BLaER1 (cell line): Measurements from ENCODE around the gene MMP3.

Experiments
- H3K27ac ChIP-seq: shearing (Covaris generic); formaldehyde crosslinking; 2 replicates; pipeline ENCODE4 v1.8.1; 2022
- H3K27me3 ChIP-seq: shearing (Covaris generic); formaldehyde crosslinking; 2 replicates; pipeline ENCODE4 v1.8.1; 2022
- H3K36me3 ChIP-seq: shearing (Covaris generic); formaldehyde crosslinking; 2 replicates; pipeline ENCODE4 v1.8.1; 2022
- H3K4me1 ChIP-seq: shearing (Covaris generic); formaldehyde crosslinking; 2 replicates; pipeline ENCODE4 v1.8.1; 2022
- H3K4me2 ChIP-seq: shearing (Covaris generic); formaldehyde crosslinking; 2 replicates; pipeline ENCODE4 v1.8.1; 2022
- H3K4me3 ChIP-seq: shearing (Covaris generic); formaldehyde crosslinking; 2 replicates; pipeline ENCODE4 v1.8.1; 2022
- H3K9ac ChIP-seq: shearing (Covaris generic); formaldehyde crosslinking; 2 replicates; pipeline ENCODE4 v1.8.1; 2022
- H3K9me3 ChIP-seq: shearing (Covaris generic); formaldehyde crosslinking; 2 replicates; pipeline ENCODE4 v1.8.1; 2022
- H4K20me1 ChIP-seq: shearing (Covaris generic); formaldehyde crosslinking; 2 replicates; pipeline ENCODE4 v1.8.1; 2022
- Cebpa-rat ChIP-seq: shearing (Covaris generic); IDR thresholded peaks from 2 replicates; pipeline ENCODE4 v1.8.1; 2022

Gene MMP3

DNA sequence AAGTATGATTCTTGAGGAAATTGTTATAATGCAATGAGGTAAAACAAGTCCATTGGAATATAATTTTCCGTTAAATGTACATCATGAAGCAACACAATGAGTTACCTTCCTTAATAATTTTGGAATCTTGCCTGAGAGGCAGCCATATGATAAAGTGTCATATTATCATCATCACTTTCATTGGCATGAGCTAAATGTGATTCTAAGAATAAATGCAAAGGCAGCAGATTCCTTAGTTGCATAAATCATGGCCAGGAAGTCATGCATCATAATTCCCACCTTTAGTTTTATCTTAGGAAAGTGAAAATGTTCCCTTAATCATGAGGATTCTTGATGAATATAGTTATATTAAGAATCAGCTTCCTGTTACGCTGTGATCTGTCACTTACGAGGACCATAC is 31.2 kb downstream of the MMP3 start:
- no peak overlapping the region for H3K9ac ChIP-seq
- H4K20me1 ChIP-seq, result no peaks in the 10 kb centered on the region
- no peaks in the 10 kb centered on the region for H3K36me3 ChIP-seq
- H3K4me2 ChIP-seq, result no peak overlapping the region
- no peaks in the 10 kb centered on the region for H3K27me3 ChIP-seq
- TF ChIP-seq Cebpa-rat, result no peak
- H3K27ac ChIP-seq, result no peak overlapping the region
- no peaks in the 10 kb centered on the region for H3K4me1 ChIP-seq
- H3K4me3 ChIP-seq, result no peak overlapping the region
- peaks cover 8% of the 10 kb centered on the region; the same call in 1 of the 2 replicates for H3K9me3 ChIP-seq

DNA sequence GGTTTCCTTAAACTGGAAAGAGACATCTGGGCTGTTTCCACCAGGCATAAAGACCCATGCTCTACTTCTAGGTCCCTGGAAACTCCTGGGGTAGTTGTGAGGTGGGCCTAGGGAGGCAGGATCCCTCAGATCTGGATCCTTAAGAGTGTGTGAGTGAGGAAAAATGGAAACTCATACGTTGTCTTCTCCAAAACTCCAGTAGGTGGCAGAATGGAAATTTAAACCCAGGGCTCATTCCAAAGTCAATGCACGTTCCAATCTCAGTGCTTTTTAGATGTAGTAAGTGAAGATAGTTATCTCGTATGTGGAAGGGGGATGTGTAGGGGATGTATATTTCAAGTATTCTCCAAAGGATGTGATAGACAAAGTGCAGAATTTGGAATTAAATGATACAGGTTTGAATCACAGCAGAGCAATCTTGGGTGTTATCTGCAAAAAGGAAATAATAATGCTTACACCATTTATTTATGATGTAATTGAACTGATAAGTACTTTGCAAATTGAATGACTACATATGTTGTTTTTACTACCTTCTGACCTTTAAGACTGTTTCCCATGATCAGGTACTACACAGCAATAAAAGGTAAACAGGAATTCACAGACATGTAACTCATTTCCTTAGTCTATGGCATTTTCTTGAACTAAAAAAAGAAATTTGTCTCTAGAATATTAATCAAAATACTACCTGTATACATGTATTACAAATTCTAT is 32.3 kb downstream of the MMP3 start:
- no peak overlapping the region for H3K4me2 ChIP-seq
- no peak overlapping the region for H3K9ac ChIP-seq

DNA sequence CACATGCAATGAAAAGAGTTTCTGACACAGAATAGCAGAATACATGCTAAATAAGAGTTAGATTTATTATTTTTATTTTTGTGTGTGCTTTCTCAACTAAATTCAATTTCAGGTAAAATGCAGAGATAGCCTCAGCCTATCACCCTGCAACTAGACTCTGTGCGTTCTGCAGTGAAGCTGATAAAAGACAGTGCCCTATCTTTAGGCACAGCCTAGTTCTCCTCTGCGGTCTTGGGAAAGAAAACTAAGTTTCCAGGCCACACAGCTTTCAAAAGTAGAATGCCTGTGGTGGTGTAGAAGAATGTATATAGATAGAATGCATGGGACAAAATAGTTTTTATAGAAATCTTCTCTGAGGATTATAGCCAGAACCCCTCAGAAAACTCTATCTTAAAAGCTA is 33.4 kb downstream of the MMP3 start:
- Histone ChIP-seq H3K9ac (no peak overlapping the region), H3K4me2 (no peak overlapping the region), H3K27me3 (no peaks in the 10 kb centered on the region), H3K4me3 (no peak overlapping the region), H3K9me3 (peaks cover 8% of the 10 kb centered on the region; the same call in 1 of the 2 replicates), H3K27ac (no peak overlapping the region), H3K36me3 (no peaks in the 10 kb centered on the region), H3K4me1 (no peaks in the 10 kb centered on the region), H4K20me1 (no peaks in the 10 kb centered on the region)
- no peak for TF ChIP-seq Cebpa-rat

More for the DNA sequence above, 32.3 kb downstream of the MMP3 start:
- H3K4me1 ChIP-seq, result no peaks in the 10 kb centered on the region
- peaks cover 8% of the 10 kb centered on the region; the same call in 1 of the 2 replicates for H3K9me3 ChIP-seq
- H3K27ac ChIP-seq, result no peak overlapping the region
- H3K4me3 ChIP-seq, result no peak overlapping the region
- H3K27me3 ChIP-seq, result no peaks in the 10 kb centered on the region
- H4K20me1 ChIP-seq, result no peaks in the 10 kb centered on the region
- TF ChIP-seq Cebpa-rat, result no peak
- H3K36me3 ChIP-seq, result no peaks in the 10 kb centered on the region

DNA sequence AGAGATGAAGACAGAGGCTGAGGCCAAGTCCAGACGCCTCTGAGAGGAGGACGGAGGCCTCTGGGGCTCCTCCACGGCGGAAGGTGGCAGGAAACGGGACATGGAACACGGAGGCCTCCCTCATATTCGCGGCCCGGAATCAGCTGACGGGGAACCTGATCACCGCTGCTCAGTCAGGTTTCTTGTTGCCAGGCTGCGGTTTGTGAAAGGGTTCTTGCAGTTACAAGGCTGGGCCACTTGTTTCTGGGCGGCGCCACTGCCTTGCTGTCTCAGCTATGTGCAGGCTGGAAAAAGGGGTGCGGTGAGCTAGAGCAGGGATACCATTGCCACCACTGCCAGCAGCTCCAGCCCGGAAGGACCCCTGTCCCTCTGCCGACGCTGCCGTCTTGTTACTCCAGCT is 35.5 kb downstream of the MMP3 start:
- H3K4me1 ChIP-seq, result no peaks in the 10 kb centered on the region
- H3K36me3 ChIP-seq, result no peaks in the 10 kb centered on the region
- H3K9me3 ChIP-seq, result peaks cover 8% of the 10 kb centered on the region; the same call in 1 of the 2 replicates
- TF ChIP-seq Cebpa-rat, result no peak
- H3K27me3 ChIP-seq, result no peaks in the 10 kb centered on the region
- no peak overlapping the region for H3K4me3 ChIP-seq
- H3K4me2 ChIP-seq, result no peak overlapping the region
- no peak overlapping the region for H3K27ac ChIP-seq
- no peaks in the 10 kb centered on the region for H4K20me1 ChIP-seq
- H3K9ac ChIP-seq, result no peak overlapping the region

DNA sequence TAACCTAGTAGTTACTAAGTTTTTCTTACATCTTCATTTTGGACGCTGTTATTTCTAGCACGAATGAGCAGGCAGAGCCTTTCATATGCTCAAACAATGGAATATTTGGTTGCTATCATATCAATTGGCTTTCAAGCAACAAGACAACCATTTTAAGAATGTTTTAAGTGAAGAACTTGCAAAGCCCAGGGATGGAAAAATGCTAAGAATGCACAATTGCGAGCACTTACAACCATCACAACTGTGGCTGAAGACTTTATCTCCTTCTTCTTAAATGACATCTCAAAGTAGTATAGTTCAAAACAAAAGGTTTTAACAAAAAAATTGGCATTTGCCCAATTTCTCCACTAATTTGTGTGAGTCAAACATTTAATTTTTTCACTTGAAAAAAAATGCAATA is 37.1 kb downstream of the MMP3 start:
- H3K9ac ChIP-seq, result no peak overlapping the region
- no peak overlapping the region for H3K4me3 ChIP-seq
- TF ChIP-seq Cebpa-rat, result no peak
- H3K9me3 ChIP-seq, result peaks cover 8% of the 10 kb centered on the region; the same call in 1 of the 2 replicates
- no peak overlapping the region for H3K27ac ChIP-seq
- H3K27me3 ChIP-seq, result no peaks in the 10 kb centered on the region
- no peaks in the 10 kb centered on the region for H3K36me3 ChIP-seq
- H4K20me1 ChIP-seq, result no peaks in the 10 kb centered on the region
- no peak overlapping the region for H3K4me2 ChIP-seq
- H3K4me1 ChIP-seq, result no peaks in the 10 kb centered on the region

DNA sequence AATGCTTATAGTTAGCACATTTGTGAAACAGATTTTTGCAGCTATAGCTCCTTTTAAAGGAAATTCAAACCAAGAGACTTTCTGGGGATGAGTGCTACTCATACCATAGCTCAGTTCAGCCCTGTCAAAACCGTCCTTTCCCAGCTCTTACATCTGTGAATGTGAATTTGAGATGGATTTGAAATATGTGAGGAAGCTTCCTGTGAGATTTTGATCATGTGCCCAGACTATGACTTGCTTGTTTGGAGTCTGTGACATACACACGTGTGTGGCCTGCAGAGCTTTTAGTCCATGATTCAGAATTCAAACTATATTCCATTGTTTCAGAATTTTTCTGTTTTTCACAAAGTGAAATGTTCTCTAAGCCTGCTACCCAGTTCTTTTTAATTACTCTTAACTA is 41.1 kb downstream of the MMP3 start:
- Histone ChIP-seq H3K27me3 (no peaks in the 10 kb centered on the region), H4K20me1 (no peaks in the 10 kb centered on the region), H3K4me1 (no peaks in the 10 kb centered on the region), H3K36me3 (no peaks in the 10 kb centered on the region), H3K4me3 (no peak overlapping the region), H3K4me2 (no peak overlapping the region), H3K9ac (no peak overlapping the region), H3K9me3 (no peaks in the 10 kb centered on the region), H3K27ac (no peak overlapping the region)
- TF ChIP-seq Cebpa-rat, result no peak

DNA sequence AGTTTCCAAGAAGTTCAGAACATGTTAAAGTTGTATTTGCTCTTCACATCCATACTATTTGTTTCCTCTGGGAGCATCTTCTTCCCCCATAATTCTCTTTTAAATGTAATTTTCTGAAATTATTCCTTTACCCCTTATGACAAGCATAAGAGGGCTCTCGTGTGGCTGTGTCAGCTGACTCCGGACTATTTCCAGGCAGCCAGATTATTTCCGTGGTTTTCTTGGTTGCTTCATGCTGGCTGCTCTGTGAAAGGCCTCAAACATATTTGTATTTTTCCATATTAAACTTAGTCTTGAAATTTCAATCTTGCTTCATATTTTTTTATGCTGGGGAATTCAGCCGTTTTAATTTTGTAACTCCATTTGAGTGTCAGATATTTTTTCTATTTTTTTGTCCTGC is 42.6 kb downstream of the MMP3 start:
- Histone ChIP-seq H3K36me3 (no peaks in the 10 kb centered on the region), H3K4me3 (no peak overlapping the region), H3K4me1 (no peaks in the 10 kb centered on the region), H3K9ac (no peak overlapping the region), H3K27me3 (no peaks in the 10 kb centered on the region), H3K4me2 (no peak overlapping the region), H3K27ac (no peak overlapping the region), H3K9me3 (no peaks in the 10 kb centered on the region), H4K20me1 (no peaks in the 10 kb centered on the region)
- TF ChIP-seq Cebpa-rat, result no peak

DNA sequence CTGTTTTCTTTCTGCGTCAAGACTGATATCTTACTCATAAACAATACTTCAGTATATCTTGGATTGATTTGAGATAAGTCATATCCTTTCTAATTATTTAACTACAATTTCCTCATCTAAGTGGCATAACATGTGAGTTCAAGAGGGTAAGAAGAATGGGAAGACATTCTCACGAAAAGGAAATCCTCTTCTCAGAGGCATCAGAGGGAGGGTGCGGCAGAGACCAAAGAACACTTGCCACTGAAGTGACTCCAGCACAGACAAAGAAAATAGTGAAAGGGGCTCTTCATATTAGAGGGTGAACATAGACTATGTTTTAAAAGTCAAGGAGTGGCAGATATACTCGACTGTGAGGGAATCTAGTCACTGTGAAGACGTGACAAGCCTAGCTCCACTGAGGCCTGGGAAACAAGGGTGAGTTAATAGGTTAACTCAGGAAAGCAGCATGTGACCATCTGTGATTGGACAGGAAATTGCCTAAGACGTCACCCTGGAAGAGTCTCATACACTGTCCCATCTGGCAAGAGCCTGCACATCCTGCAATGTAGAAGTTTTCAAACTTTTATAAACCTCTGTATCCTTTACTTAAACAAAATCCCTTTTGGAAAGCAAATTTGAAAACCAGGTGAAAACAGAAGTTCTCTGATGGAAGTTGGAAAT is 43.6 kb downstream of the MMP3 start:
- H3K9ac ChIP-seq, result no peak overlapping the region
- no peaks in the 10 kb centered on the region for H4K20me1 ChIP-seq
- no peaks in the 10 kb centered on the region for H3K27me3 ChIP-seq
- H3K4me1 ChIP-seq, result no peaks in the 10 kb centered on the region
- no peak overlapping the region for H3K4me3 ChIP-seq
- no peaks in the 10 kb centered on the region for H3K9me3 ChIP-seq
- no peaks in the 10 kb centered on the region for H3K36me3 ChIP-seq
- H3K27ac ChIP-seq, result no peak overlapping the region
- H3K4me2 ChIP-seq, result no peak overlapping the region
- TF ChIP-seq Cebpa-rat, result no peak

DNA sequence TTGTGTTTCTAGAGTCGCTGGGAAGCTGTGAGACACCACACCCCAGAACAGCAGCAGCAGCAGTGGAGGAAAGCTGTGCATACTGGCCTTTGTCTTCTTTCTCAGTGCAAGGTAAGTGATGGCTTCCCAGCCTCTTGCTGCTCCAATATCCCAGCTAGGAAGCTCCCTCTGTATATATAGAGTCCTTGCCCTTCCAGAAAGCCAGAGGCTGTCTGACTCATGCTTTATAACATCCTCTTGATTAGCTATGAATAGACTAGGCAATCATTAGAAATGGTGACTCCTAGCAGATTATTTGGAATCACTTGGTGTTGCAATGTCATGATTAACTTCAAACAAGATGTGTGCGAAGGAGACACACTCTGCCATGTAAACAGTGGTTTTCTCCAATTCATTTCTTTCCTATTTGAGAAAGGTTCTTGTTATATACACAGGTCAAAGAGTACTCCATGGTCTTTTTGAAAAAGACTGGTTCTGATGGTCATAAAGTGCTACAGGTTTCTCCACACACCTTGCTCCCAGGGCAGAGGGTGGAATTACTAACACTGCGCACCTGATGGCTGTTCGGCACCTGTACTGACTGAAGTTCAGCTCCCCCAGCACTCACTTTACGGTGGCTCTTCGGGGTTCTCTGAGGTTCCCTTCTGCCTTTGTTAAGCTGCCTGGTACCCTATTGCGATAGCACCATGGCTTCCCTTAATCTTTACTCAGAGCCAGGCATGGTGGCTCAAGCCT is 45.2 kb downstream of the MMP3 start, which contains the start of gene MMP1:
MMP1 (minus strand) TSS at position 149 of the 735 bp plus-strand sequence; CDS start at position 81, 68 bp downstream.
- Histone ChIP-seq H3K36me3 (no peaks in the 10 kb centered on the region), H3K4me1 (peaks cover 4% of the 10 kb centered on the region; the same call in 1 of the 2 replicates), H3K27ac (no peak within 1 kb of the TSS), H3K4me2 (no peak within 1 kb of the TSS), H4K20me1 (no peaks in the 10 kb centered on the region), H3K9ac (no peak within 1 kb of the TSS), H3K9me3 (no peaks in the 10 kb centered on the region), H3K27me3 (no peaks in the 10 kb centered on the region), H3K4me3 (no peak within 1 kb of the TSS)
- TF ChIP-seq Cebpa-rat, result no peak

DNA sequence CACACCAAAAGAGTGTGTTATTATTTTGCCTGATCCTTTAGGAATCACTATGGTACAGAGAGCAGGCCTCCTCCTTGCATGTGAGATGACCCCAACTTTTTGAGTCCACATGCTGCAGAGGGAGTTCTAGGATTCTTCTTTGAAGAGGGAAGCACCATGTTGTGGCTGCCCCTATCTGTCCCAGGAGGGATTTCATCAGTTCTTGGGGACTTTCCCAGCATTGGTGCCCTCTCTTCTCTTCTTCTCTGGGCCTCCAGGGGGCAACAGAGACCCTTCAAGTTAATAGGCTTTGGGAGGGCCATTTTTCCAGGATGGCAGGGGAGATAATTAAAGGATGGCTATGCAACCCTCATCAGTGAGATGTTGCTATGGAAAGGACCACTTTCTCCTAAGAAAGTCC is 49.0 kb downstream of the MMP3 start:
- H3K9me3 ChIP-seq, result no peaks in the 10 kb centered on the region

More for the DNA sequence above, 49.0 kb downstream of the MMP3 start:
- Histone ChIP-seq H3K36me3 (no peaks in the 10 kb centered on the region), H3K4me2 (no peak overlapping the region), H3K27me3 (no peaks in the 10 kb centered on the region), H3K4me1 (peaks cover 4% of the 10 kb centered on the region; the same call in 1 of the 2 replicates), H4K20me1 (no peaks in the 10 kb centered on the region), H3K4me3 (no peak overlapping the region), H3K27ac (no peak overlapping the region), H3K9ac (no peak overlapping the region)
- TF ChIP-seq Cebpa-rat, result no peak
